ENCODE measurements around the gene KCNQ1. TPM values are rescaled to one million over a fixed set of nuclear protein-coding genes. Genes with fewer than 3 reads are reported as not detected.

KCNQ1 gene
- total RNA-seq, 2 donors from 2014 or later: 18.6 to 25.5 TPM

DNA sequence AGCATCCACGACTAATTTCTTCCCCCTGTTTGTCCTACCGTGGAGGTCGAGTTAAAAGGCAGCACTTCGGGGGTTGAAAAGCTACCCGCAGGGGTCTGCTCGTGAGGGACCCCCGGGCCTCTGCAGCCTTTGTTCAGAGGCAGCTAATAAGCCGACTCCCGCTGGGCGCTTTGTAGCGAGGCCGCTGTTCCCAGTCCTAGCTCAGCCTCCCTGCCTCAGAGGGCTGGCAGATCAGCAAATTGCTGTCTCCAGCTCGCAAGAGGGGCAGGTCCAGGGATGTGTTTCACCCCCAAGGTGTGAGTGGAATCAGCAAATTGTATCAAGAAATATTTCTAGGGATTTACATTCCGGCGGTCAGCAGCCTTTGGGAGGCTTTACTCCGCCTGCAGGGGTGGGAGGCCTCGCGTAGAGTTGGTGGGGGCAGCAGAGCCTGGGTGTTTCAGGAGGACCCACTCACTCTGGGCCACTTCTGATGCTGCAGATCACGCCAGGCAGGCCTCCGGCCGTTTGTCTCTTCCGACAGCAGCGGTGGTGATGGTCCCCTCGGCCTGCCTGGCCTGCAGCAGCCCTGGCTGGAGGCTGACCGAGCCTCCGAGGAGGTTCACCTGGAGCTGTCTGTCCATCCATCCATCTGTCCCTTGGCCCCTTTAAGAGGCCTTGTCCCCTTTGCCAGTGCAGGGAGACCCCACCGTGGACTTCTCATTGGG lies 276.6 kb downstream of the KCNQ1 start:
- H3K9me3 ChIP-seq (ENCODE audit: control insufficient read depth, low read length, poor library complexity, severe bottlenecking): no peaks in the 10 kb centered on the region
- Mint-ChIP-seq H3K27ac (no peak overlapping the region), H3K4me3 (no peak overlapping the region), H3K4me1 (peaks cover 2% of the 10 kb centered on the region), H3K27me3 (no peaks in the 10 kb centered on the region), H3K36me3 (ENCODE audit: low read depth) (no peaks in the 10 kb centered on the region)
- no peak for DNase-seq
- no peak for ATAC-seq

GRCh38 chr11:2722955-2723354 lies 278.1 kb downstream of the KCNQ1 start:
- Mint-ChIP-seq H3K36me3 (ENCODE audit: low read depth) (no peaks in the 10 kb centered on the region), H3K27ac (no peak overlapping the region), H3K4me1 (peaks cover 6% of the 10 kb centered on the region), H3K27me3 (no peaks in the 10 kb centered on the region), H3K4me3 (no peak overlapping the region)
- ATAC-seq: no peak
- no peaks in the 10 kb centered on the region for H3K9me3 ChIP-seq (ENCODE audit: control insufficient read depth, low read length, poor library complexity, severe bottlenecking)
- DNase-seq: no peak

GRCh38 chr11:2724104-2724503 lies 279.3 kb downstream of the KCNQ1 start:
- H3K27me3 Mint-ChIP-seq: no peaks in the 10 kb centered on the region
- no peak overlapping the region for H3K4me3 Mint-ChIP-seq
- H3K36me3 Mint-ChIP-seq (ENCODE audit: low read depth): no peaks in the 10 kb centered on the region
- no peak for DNase-seq
- ATAC-seq: no peak
- H3K27ac Mint-ChIP-seq: no peak overlapping the region
- no peaks in the 10 kb centered on the region for H3K9me3 ChIP-seq (ENCODE audit: control insufficient read depth, low read length, poor library complexity, severe bottlenecking)
- H3K4me1 Mint-ChIP-seq: peaks cover 6% of the 10 kb centered on the region

GRCh38 chr11:2724653-2725367 lies 280.0 kb downstream of the KCNQ1 start:
- ATAC-seq (no peak), DNase-seq (no peak)
- no peaks in the 10 kb centered on the region for H3K36me3 Mint-ChIP-seq (ENCODE audit: low read depth)
- H3K27me3 Mint-ChIP-seq: no peaks in the 10 kb centered on the region
- H3K9me3 ChIP-seq (ENCODE audit: control insufficient read depth, low read length, poor library complexity, severe bottlenecking): no peaks in the 10 kb centered on the region
- H3K4me1 Mint-ChIP-seq: peaks cover 9% of the 10 kb centered on the region
- H3K27ac Mint-ChIP-seq: no peak overlapping the region
- H3K4me3 Mint-ChIP-seq: no peak overlapping the region

DNA sequence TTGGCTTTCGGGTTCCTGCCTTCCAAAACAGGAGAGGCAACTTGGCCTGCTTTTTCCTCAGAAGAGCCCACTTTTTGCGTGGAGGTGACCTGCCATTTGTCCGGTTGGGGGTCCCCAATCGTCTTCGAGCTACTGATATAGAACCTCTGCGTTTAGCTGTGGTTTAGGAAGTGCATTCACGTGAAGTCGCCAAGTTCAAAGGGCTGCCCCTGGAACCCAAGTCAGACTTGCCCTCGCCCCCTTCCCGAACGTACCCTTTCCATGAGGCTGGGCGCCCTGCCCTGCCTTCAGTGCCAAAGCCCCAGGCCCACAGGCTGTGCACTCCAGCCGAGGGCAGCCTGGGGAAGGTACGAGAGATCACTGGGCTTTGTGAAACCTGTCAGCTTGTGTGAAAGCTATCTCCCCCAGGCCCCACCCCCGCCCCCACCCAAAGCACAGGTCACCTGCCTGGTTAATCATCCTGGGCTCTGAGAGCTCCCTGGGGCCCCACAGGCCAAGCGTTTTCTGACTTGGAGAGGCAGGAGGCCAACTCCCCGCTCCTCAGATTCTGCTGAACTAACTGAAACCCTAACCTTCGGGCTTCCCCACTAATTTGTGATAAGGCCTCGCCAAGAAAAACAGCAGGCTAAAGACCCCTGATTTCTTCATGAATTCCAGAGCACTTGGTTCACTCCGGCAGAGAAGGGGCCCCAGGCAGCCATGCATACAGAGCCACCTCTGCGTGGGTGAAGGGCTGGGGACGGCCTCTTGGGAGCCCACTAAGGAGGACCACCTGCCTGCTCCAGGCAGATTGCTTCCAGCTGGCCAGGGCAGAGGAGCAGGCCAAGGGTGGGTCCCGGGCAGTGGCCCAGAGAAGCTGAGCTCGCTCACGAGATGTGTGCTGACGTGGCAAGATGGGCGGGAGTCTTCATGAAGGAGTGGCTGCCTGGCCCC lies 280.8 kb downstream of the KCNQ1 start:
- ATAC-seq: no peak
- Mint-ChIP-seq H3K4me1 (peaks cover 9% of the 10 kb centered on the region), H3K4me3 (no peak overlapping the region), H3K27ac (no peak overlapping the region), H3K27me3 (no peaks in the 10 kb centered on the region), H3K36me3 (ENCODE audit: low read depth) (no peaks in the 10 kb centered on the region)
- no peaks in the 10 kb centered on the region for H3K9me3 ChIP-seq (ENCODE audit: control insufficient read depth, low read length, poor library complexity, severe bottlenecking)
- no peak for DNase-seq

DNA sequence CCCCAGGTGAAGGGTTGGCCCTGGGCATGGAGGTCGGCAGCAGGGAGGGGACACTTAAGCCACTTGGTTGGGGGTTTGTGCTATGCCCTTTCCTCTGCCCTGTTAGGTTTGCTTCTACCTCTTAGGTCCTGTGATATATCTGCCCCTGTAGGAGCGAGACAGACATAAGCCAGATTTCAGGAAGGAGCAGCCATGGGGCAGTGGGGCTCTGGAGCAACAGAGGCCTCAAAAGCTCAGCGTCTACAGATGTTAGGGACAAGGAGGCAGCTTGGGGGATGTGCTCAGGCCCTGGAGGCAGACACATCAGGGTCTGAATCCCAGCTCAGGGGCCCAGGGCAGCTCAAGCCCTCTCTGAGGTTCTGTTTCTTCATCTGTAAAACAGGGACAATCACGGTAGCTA lies 282.2 kb downstream of the KCNQ1 start:
- ATAC-seq (no peak), DNase-seq (no peak)
- Mint-ChIP-seq H3K4me1 (peaks cover 7% of the 10 kb centered on the region), H3K27ac (no peak overlapping the region), H3K4me3 (no peak overlapping the region), H3K27me3 (no peaks in the 10 kb centered on the region), H3K36me3 (ENCODE audit: low read depth) (no peaks in the 10 kb centered on the region)
- no peaks in the 10 kb centered on the region for H3K9me3 ChIP-seq (ENCODE audit: control insufficient read depth, low read length, poor library complexity, severe bottlenecking)

DNA sequence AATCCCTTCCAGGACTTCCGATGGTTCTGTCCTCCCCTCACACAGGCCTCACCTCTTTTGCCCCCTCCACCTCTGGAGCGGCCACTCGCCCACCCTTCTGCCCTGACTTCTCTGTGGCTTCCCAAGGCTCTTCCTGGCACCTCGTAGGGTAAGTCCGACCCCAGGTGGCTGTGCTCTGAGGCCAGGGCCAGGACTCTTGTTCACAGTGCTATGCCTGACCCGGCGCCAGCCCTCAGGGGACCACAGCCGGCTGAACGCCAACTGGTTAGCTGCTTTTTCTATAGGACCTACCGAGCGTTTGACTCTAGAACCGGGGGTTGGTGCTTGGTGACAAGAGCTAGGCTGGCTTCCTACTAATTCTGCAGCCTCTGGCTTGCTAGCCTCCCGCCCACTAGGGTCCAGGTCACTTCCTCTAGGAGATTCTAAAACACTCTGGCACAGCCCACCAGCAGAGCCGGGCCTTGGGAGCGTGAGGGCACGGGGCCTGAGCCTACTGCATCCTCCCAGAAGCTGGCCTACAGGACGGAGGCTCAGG lies 283.4 kb downstream of the KCNQ1 start:
- DNase-seq: no peak
- H3K36me3 Mint-ChIP-seq (ENCODE audit: low read depth): no peaks in the 10 kb centered on the region
- H3K4me3 Mint-ChIP-seq: no peak overlapping the region
- no peaks in the 10 kb centered on the region for H3K9me3 ChIP-seq (ENCODE audit: control insufficient read depth, low read length, poor library complexity, severe bottlenecking)
- peaks cover 7% of the 10 kb centered on the region for H3K4me1 Mint-ChIP-seq
- ATAC-seq: no peak
- H3K27ac Mint-ChIP-seq: no peak overlapping the region
- no peaks in the 10 kb centered on the region for H3K27me3 Mint-ChIP-seq

GRCh38 chr11:2728663-2729332 lies 284.0 kb downstream of the KCNQ1 start:
- no peaks in the 10 kb centered on the region for H3K9me3 ChIP-seq (ENCODE audit: control insufficient read depth, low read length, poor library complexity, severe bottlenecking)
- H3K27ac Mint-ChIP-seq: no peak overlapping the region
- ATAC-seq (no peak), DNase-seq (no peak)
- no peak overlapping the region for H3K4me3 Mint-ChIP-seq
- H3K4me1 Mint-ChIP-seq: peaks cover 7% of the 10 kb centered on the region
- H3K36me3 Mint-ChIP-seq (ENCODE audit: low read depth): no peaks in the 10 kb centered on the region
- no peaks in the 10 kb centered on the region for H3K27me3 Mint-ChIP-seq

DNA sequence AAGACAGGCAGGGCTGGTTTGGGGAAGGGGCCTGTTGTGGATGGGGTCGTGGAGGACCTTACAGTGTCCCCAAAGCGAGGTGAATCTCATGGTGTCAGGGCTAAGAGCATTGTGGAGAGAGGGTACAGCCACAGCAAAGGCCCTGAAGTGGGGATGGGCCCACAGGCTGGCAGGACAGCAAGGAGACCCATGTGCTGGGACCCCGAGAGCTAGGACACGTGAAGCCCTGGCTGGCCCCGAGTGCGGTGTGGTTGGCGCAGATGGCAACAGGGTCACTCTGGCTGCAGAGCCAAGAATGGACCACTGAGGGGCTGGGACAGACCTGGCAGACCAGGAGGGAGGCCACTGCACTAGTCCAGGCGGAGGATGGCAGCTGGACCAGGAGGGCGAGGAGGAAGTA lies 285.0 kb downstream of the KCNQ1 start:
- H3K4me1 Mint-ChIP-seq: peaks cover 12% of the 10 kb centered on the region
- no peaks in the 10 kb centered on the region for H3K27me3 Mint-ChIP-seq
- ATAC-seq (no peak), DNase-seq (no peak)
- no peaks in the 10 kb centered on the region for H3K36me3 Mint-ChIP-seq (ENCODE audit: low read depth)
- H3K27ac Mint-ChIP-seq: no peak overlapping the region
- no peaks in the 10 kb centered on the region for H3K9me3 ChIP-seq (ENCODE audit: control insufficient read depth, low read length, poor library complexity, severe bottlenecking)
- H3K4me3 Mint-ChIP-seq: no peak overlapping the region

DNA sequence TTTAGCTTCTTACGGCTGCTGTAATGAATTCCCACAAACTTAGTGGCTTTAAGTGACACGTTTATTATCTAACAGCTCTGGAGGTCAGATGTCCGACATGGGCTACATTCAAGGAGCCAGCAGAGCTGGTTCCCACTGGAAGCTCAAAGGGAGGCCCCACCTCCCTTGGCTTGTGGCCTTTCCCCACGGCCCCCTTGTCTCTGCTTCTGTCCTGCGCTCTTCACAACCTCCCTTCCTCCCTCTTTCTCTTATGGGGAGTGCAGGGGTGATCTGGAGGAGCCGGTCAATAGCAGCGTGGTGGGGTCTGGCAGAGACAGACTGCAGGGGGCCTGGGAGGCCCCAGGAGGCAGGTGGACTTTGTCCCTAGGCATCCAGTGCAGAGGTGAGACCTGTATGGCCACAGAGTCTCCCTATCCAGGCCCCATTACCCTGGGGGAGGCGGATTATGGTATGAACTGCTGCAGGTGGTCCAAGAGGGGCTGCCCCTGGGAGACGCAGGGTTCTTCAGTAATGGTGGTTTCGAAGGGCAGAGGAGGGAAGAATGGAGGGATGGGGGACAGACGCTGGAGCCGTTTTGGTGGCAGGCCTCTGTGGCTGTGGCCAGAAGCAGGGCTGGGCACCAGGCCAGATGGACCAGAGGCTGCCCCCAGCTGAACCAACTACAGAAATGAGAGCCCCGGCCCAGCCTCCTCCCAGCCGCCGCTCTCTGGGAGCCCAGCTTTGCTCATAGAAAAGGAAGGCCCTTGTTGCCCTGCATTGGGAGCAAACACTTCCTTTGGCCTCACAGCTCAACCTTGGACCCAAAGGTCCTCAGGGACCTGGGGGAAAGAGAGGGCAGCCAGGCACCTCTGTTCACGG lies 285.7 kb downstream of the KCNQ1 start:
- Mint-ChIP-seq H3K27ac (no peak overlapping the region), H3K36me3 (ENCODE audit: low read depth) (no peaks in the 10 kb centered on the region)
- ATAC-seq: no peak

GRCh38 chr11:2731130-2732125 lies 286.6 kb downstream of the KCNQ1 start:
- DNase-seq: no peak
- Mint-ChIP-seq H3K4me1 (peaks cover 12% of the 10 kb centered on the region), H3K27me3 (no peaks in the 10 kb centered on the region), H3K36me3 (ENCODE audit: low read depth) (no peaks in the 10 kb centered on the region), H3K27ac (no peak overlapping the region), H3K4me3 (no peak overlapping the region)
- no peaks in the 10 kb centered on the region for H3K9me3 ChIP-seq (ENCODE audit: control insufficient read depth, low read length, poor library complexity, severe bottlenecking)
- no peak for ATAC-seq

More for the DNA sequence above, 285.7 kb downstream of the KCNQ1 start:
- no peaks in the 10 kb centered on the region for H3K9me3 ChIP-seq (ENCODE audit: control insufficient read depth, low read length, poor library complexity, severe bottlenecking)
- Mint-ChIP-seq H3K4me3 (no peak overlapping the region), H3K4me1 (peaks cover 12% of the 10 kb centered on the region), H3K27me3 (no peaks in the 10 kb centered on the region)
- DNase-seq: no peak
